Measurements from ENCODE around the gene TPSG1. TPM values are rescaled to one million over a fixed set of nuclear protein-coding genes. Genes with fewer than 3 reads are reported as not detected.

Gene TPSG1
- total RNA-seq, 1 donor from 2014 or later, result not detected

Other genes with a start within 250 kb of the TPSG1 start
- 0.96 TPM for gene SOX8, start 243.5 kb downstream of the TPSG1 start, total RNA-seq
- 22.6 TPM for gene SSTR5, start 152.5 kb downstream of the TPSG1 start, total RNA-seq
- not detected for gene C1QTNF8, start 129.0 kb downstream of the TPSG1 start, total RNA-seq
- 2.5 TPM for gene CACNA1H, start 72.2 kb downstream of the TPSG1 start, total RNA-seq
- 3.6 TPM for gene TPSB2, start 4.9 kb upstream of the TPSG1 start, total RNA-seq
- 3.6 TPM for gene TPSAB1, start 15.4 kb upstream of the TPSG1 start, total RNA-seq
- gene TPSD1, start 30.8 kb upstream of the TPSG1 start, total RNA-seq, result not detected
- 86.2 TPM for gene UBE2I, start 84.4 kb upstream of the TPSG1 start, total RNA-seq
- gene BAIAP3, start 108.4 kb upstream of the TPSG1 start, total RNA-seq, result 3.9 TPM
- 54.9 TPM for gene TSR3, start 126.6 kb upstream of the TPSG1 start, total RNA-seq
- 31.8 TPM for gene GNPTG, start 126.7 kb upstream of the TPSG1 start, total RNA-seq
- gene UNKL, start 189.4 kb upstream of the TPSG1 start, total RNA-seq, result 13.4 TPM
- 13.6 TPM for gene UQCC4, start 195.5 kb upstream of the TPSG1 start, total RNA-seq
- gene PERCC1, start 205.8 kb upstream of the TPSG1 start, total RNA-seq, result not detected
- gene CCDC154, start 219.3 kb upstream of the TPSG1 start, total RNA-seq, result 1.3 TPM
- 45.3 TPM for gene CLCN7, start 249.8 kb upstream of the TPSG1 start, total RNA-seq